Fibroblast of skin of scalp (primary cell): Measurements from ENCODE around the gene PBX1.

Experiments used
- DNase-seq: peaks from one replicate; pipeline ENCODE4 v3.0.0-alpha.2; 2013

Gene PBX1

GRCh38 chr1:164702216-164702615 lies 143.2 kb downstream of the PBX1 start:
- no peak for DNase-seq

GRCh38 chr1:164702664-164703063 lies 143.7 kb downstream of the PBX1 start:
- DNase-seq = no peak

GRCh38 chr1:164703463-164703862 lies 144.5 kb downstream of the PBX1 start:
- DNase-seq = no peak

GRCh38 chr1:164703960-164704411 lies 145.0 kb downstream of the PBX1 start:
- no peak for DNase-seq

GRCh38 chr1:164704954-164705353 lies 146.0 kb downstream of the PBX1 start:
- DNase-seq = peak; percentile 32

GRCh38 chr1:164706606-164706987 lies 147.6 kb downstream of the PBX1 start:
- DNase-seq = no peak

GRCh38 chr1:164707868-164708331 lies 148.9 kb downstream of the PBX1 start:
- DNase-seq = peak; percentile 62

- DNase-seq = no peak
These were observed 149.6 kb downstream of the PBX1 start for GRCh38 chr1:164708596-164708995.

GRCh38 chr1:164709126-164709525 lies 150.1 kb downstream of the PBX1 start:
- DNase-seq = no peak

GRCh38 chr1:164709541-164710278 lies 150.7 kb downstream of the PBX1 start:
- DNase-seq = no peak

- DNase-seq = no peak
These were observed 153.4 kb downstream of the PBX1 start for GRCh38 chr1:164712131-164713036.

- DNase-seq = no peak
These were observed 154.6 kb downstream of the PBX1 start for GRCh38 chr1:164713456-164714207.

- DNase-seq = peak; percentile 38
These were observed 158.2 kb downstream of the PBX1 start for GRCh38 chr1:164716992-164717703.

GRCh38 chr1:164718821-164719220 lies 159.8 kb downstream of the PBX1 start:
- DNase-seq = peak; percentile 35

- peak; percentile 20 for DNase-seq
These were observed 160.9 kb downstream of the PBX1 start for GRCh38 chr1:164719676-164720439.

GRCh38 chr1:164720440-164721227 lies 161.7 kb downstream of the PBX1 start:
- DNase-seq = peak; percentile 17

- no peak for DNase-seq
These were observed 162.2 kb downstream of the PBX1 start for GRCh38 chr1:164721228-164721496.

GRCh38 chr1:164723296-164723798 lies 164.4 kb downstream of the PBX1 start:
- DNase-seq = no peak

- peak; percentile 87 for DNase-seq
These were observed 166.4 kb downstream of the PBX1 start for GRCh38 chr1:164725401-164725800.

GRCh38 chr1:164726235-164726634 lies 167.3 kb downstream of the PBX1 start:
- peak; percentile 98 for DNase-seq
